NT2/D1 (cell line): ENCODE measurements around the gene RPS6KA3.
"Not testable (repeated sequence)": the region's sequence is repeated elsewhere in the genome, so short reads cannot be mapped to it uniquely, and the experiment has no call there.

Source experiments
- DNase-seq: peaks from one replicate; pipeline ENCODE4 v3.0.0-alpha.2; 2011; ENCODE audit warnings: low read depth, low spot score
- H3K27me3 ChIP-seq: 2 replicates; pipeline ENCODE4 v1.6.0; 2011; ENCODE audit warnings: mild to moderate bottlenecking; ENCODE audit not compliant: insufficient read length, insufficient read depth
- H3K36me3 ChIP-seq: 2 replicates; pipeline ENCODE4 v1.6.1; 2011; ENCODE audit warnings: mild to moderate bottlenecking, low read length, mixed read lengths; ENCODE audit not compliant: insufficient read depth, insufficient read length
- H3K4me1 ChIP-seq: 2 replicates; pipeline ENCODE4 v1.5.1; 2011; ENCODE audit not compliant: insufficient read depth, insufficient read length
- H3K4me3 ChIP-seq: 2 replicates; pipeline ENCODE4 v1.5.1; 2011; ENCODE audit warnings: low read depth; ENCODE audit not compliant: insufficient read length
- H3K9ac ChIP-seq: 2 replicates; pipeline ENCODE4 v1.6.0; 2011; ENCODE audit warnings: low read depth; ENCODE audit not compliant: insufficient read length
- H3K9me3 ChIP-seq: 2 replicates; pipeline ENCODE4 v1.5.1; 2011; ENCODE audit warnings: mild to moderate bottlenecking, low read length; ENCODE audit not compliant: insufficient read depth
- SUZ12 ChIP-seq: IDR thresholded peaks from 2 replicates; pipeline ENCODE4 v1.6.1; 2011; ENCODE audit not compliant: insufficient read length, insufficient read depth; ENCODE audit errors: extremely low read depth
- YY1 ChIP-seq: IDR thresholded peaks from 2 replicates; pipeline ENCODE4 v1.6.1; 2011; ENCODE audit not compliant: insufficient read length, insufficient read depth
- ZNF274 ChIP-seq: IDR thresholded peaks from 2 replicates; pipeline ENCODE4 v1.6.1; 2011; ENCODE audit warnings: mild to moderate bottlenecking, low read depth, low read length

Gene RPS6KA3

DNA sequence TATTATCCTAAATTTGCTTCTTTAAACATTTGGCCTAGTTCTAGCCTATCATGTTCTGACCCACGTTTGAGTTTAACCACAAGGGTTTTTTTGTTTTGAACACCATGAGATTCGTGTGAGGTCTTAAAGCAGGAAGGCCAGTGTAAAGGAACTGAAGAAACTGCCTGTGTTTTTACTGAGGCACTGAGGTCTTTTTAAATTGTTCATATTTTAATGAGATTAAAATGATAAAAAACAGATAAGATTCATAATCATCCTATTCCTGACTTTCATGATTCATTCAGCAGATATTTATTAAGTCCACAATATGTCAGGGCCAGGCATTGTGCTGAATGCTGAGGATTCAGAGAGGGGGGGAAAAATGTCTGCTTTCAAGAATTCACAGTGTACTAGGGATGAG lies 3.2 kb downstream of the RPS6KA3 start:
- H3K9ac ChIP-seq = no peak overlapping the region
- H3K4me1 ChIP-seq = no peaks in the 10 kb centered on the region
- H3K27me3 ChIP-seq = peaks cover 13% of the 10 kb centered on the region
- no peak for DNase-seq
- no peak for TF ChIP-seq YY1
- no peak for TF ChIP-seq ZNF274
- no peak for TF ChIP-seq SUZ12
- no peaks in the 10 kb centered on the region for H3K9me3 ChIP-seq
- H3K36me3 ChIP-seq = no peaks in the 10 kb centered on the region
- H3K4me3 ChIP-seq = no peak overlapping the region

DNA sequence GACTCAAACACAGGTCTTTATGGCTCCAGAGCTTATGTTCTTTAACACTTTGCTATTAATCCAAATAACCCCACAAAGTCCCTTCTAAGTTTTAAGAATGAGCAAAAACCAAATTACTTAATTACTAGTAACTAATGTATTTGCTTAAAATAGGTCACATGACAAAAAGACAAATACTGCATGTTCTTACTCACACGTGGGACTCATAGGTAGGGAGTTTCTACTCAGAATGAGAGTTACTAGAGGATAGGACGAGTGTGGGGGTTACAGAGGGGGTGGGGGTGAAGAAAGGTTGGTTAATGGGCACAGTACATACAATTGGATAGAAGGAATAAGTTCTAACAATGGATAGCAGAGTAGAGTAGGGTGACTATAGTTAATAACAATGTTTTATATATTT lies 5.8 kb downstream of the RPS6KA3 start:
- Histone ChIP-seq H3K9ac (no peak overlapping the region), H3K4me1 (no peaks in the 10 kb centered on the region), H3K36me3 (no peaks in the 10 kb centered on the region), H3K4me3 (no peak overlapping the region), H3K27me3 (no peaks in the 10 kb centered on the region), H3K9me3 (no peaks in the 10 kb centered on the region)
- DNase-seq = no peak
- no peak for TF ChIP-seq SUZ12
- no peak for TF ChIP-seq YY1
- no peak for TF ChIP-seq ZNF274

DNA sequence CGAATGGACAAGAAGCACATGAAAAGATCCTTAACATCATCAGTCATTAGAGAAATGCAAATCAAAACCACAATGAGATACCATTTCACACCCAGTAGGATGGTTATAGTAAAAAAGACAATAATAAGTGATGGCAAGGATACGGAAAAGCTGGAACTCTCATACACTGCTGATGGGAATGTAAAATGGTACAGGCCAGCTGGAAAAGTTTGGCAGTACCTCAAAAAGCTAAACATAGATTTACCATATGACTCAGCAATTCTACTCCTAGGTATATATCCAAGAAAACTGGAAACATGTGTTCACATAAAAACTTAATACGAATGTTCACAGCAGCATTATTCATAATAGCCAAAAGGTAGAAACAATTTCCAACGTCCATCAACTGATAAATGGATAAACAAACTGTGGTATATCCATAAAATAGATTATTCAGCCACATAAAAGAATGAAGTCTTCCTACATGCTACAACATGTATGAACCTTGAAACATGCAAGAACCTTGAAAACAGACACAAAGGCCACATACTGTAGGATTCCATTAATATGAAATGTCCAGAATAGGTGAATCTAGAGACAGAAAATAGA lies 11.9 kb downstream of the RPS6KA3 start:
- H3K9ac ChIP-seq = no peak overlapping the region
- TF ChIP-seq ZNF274 = no peak
- no peak for TF ChIP-seq YY1
- TF ChIP-seq SUZ12 = no peak
- no peaks in the 10 kb centered on the region for H3K27me3 ChIP-seq
- DNase-seq = no peak
- no peaks in the 10 kb centered on the region for H3K9me3 ChIP-seq
- peaks cover 4% of the 10 kb centered on the region for H3K36me3 ChIP-seq
- no peaks in the 10 kb centered on the region for H3K4me1 ChIP-seq
- H3K4me3 ChIP-seq = no peak overlapping the region

DNA sequence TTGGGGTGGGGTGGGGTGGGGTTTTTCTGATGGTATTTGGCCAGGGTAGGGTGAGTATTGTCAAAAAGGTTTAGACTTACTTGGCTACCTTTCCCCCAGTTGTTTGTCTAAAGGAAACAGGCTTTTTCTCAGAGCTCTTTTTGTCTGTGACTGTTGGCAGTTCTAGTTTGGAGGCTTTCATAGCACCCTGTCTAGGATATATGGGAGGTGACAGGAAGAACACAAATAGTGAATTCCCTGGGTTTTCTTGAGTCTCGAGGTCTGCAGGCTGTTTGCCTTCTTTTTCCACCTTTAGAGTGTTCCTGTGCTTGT lies 13.5 kb downstream of the RPS6KA3 start:
- TF ChIP-seq ZNF274 = no peak
- no peak overlapping the region for H3K9ac ChIP-seq
- H3K36me3 ChIP-seq = peaks cover 4% of the 10 kb centered on the region
- no peak for DNase-seq
- no peaks in the 10 kb centered on the region for H3K27me3 ChIP-seq
- H3K4me3 ChIP-seq = no peak overlapping the region
- H3K9me3 ChIP-seq = no peaks in the 10 kb centered on the region
- no peaks in the 10 kb centered on the region for H3K4me1 ChIP-seq

DNA sequence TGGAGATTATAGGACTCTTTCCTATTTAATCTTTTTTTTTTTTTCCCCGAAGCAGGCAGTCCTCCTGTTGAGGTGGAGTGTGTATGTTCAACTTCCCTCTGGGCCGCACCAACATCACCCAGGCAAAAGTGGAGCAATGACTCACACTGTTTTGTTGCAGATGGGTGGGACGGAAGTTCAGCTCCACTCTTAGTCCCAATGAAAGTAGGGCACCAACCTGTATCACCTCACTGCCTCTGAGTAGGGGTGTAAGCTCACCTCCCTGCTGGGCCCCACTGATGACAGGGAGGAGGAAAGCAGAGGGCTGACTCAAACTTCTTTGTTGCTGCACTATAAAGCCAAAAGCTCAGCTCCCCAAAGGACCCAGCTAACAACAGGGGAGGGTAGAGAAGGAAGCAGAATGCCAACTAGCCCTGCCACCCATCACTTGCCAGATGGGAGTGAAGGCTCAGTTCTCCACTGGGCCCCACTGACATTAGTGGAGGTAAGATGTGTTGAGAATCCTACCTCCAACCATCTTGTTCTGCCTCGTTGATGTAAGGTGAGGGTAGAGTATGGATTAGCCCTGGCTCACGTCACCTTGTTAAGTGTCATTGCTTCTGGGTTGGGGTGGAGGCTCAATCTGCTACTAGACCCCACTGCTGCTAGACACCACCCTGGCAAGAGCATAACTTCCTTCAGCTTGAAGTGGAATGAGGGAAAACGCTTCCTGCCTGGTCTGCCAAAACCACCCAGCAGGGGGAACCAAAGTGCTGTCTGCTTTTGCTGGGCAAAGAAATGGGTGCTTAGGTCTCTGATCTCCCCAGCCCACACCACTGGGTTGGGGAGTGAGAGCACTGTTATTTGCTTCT lies 14.1 kb downstream of the RPS6KA3 start:
- peak; percentile 43 for DNase-seq
- no peaks in the 10 kb centered on the region for H3K4me1 ChIP-seq

DNA sequence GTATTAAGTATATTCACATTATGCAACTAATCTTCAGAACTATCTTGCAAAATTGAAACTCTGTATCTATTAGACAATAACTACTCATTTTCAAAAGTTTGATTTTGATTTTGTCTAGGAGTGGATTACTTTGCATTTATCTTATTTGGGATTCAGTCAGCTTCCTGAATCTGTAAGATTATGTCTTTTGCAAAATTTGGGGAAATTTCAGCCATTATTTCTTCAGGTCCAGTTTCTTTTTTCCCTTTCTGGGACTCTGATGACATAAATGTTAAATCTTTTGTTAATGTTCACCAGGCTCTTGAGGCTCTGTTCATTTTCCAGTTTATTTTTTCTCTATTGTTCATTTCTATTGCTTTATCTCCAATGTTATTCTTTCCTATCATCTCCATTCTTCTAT lies 15.0 kb downstream of the RPS6KA3 start:
- H3K36me3 ChIP-seq = peaks cover 4% of the 10 kb centered on the region
- no peak overlapping the region for H3K9ac ChIP-seq
- H3K9me3 ChIP-seq = no peaks in the 10 kb centered on the region
- no peaks in the 10 kb centered on the region for H3K27me3 ChIP-seq
- no peak overlapping the region for H3K4me3 ChIP-seq
- TF ChIP-seq YY1 = no peak
- no peak for TF ChIP-seq ZNF274
- no peak for TF ChIP-seq SUZ12
- no peak for DNase-seq
- H3K4me1 ChIP-seq = no peaks in the 10 kb centered on the region

More for the DNA sequence above, 14.1 kb downstream of the RPS6KA3 start:
- H3K9me3 ChIP-seq = no peaks in the 10 kb centered on the region
- peaks cover 4% of the 10 kb centered on the region for H3K36me3 ChIP-seq
- H3K4me3 ChIP-seq = no peak overlapping the region
- H3K27me3 ChIP-seq = no peaks in the 10 kb centered on the region
- no peak overlapping the region for H3K9ac ChIP-seq
- TF ChIP-seq YY1 (no peak), SUZ12 (no peak), ZNF274 (no peak)

DNA sequence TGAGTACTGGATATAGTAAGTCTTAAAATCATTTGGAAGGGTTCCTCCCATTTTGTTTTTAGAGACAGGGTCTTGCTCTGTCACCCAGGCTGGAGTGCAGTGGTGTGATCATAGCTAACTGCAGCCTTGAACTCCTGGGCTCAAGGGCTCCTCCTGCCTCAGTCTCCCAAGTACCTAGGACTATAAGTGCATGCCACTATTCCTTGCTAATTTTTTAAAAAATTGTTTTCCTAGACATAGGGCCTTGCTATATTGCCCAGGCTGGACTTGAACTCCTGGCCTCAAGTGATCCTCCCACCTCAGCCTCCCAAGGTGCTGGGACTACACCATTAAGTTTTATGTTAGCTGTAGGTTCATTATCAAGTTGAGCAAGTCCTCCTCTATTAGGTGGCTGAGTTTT lies 16.6 kb downstream of the RPS6KA3 start:
- H3K36me3 ChIP-seq, H3K4me1 ChIP-seq, H3K9ac ChIP-seq, H3K4me3 ChIP-seq, H3K27me3 ChIP-seq, DNase-seq, H3K9me3 ChIP-seq: not testable (repeated sequence)
